ENCODE data around the gene PXDN.
"Not testable (repeated sequence)": the region's sequence is repeated elsewhere in the genome, so short reads cannot be mapped to it uniquely, and the experiment has no call there.

Gene PXDN

GRCh38 chr2:1767939-1768691, 23.8 kb upstream of the PXDN start:
- H3K9me3 ChIP-seq, result no peaks in the 10 kb centered on the region
- H3K4me3 ChIP-seq (ENCODE audit: low read depth in 1 of 2, low read length in 1 of 2), result no peak overlapping the region
- H3K4me1 ChIP-seq (ENCODE audit: control insufficient read depth in 1 of 2, insufficient read depth in 1 of 2, low read depth in 1 of 2, low read length in 1 of 2), result no peaks in the 10 kb centered on the region
- TF ChIP-seq CTCF (IDR thresholded peaks at IDR 0.05), result no peak
- H3K27ac ChIP-seq, result no peak overlapping the region
- no peaks in the 10 kb centered on the region for H3K36me3 ChIP-seq
- H3K27me3 ChIP-seq, result no peaks in the 10 kb centered on the region

GRCh38 chr2:1766851-1767811, 22.8 kb upstream of the PXDN start:
- Histone ChIP-seq H3K27me3 (no peaks in the 10 kb centered on the region), H3K4me1 (ENCODE audit: control insufficient read depth in 1 of 2, insufficient read depth in 1 of 2, low read depth in 1 of 2, low read length in 1 of 2) (no peaks in the 10 kb centered on the region), H3K4me3 (ENCODE audit: low read depth in 1 of 2, low read length in 1 of 2) (no peak overlapping the region), H3K36me3 (no peaks in the 10 kb centered on the region), H3K27ac (no peak overlapping the region), H3K9me3 (no peaks in the 10 kb centered on the region)
- TF ChIP-seq CTCF (IDR thresholded peaks at IDR 0.05), result no peak

- Histone ChIP-seq H3K27ac (no peak overlapping the region), H3K27me3 (no peaks in the 10 kb centered on the region), H3K36me3 (no peaks in the 10 kb centered on the region), H3K4me1 (ENCODE audit: control insufficient read depth in 1 of 2, insufficient read depth in 1 of 2, low read depth in 1 of 2, low read length in 1 of 2) (no peaks in the 10 kb centered on the region), H3K4me3 (ENCODE audit: low read depth in 1 of 2, low read length in 1 of 2) (no peak overlapping the region), H3K9me3 (no peaks in the 10 kb centered on the region)
- TF ChIP-seq CTCF (IDR thresholded peaks at IDR 0.05), result no peak
These were observed 22.1 kb upstream of the PXDN start for GRCh38 chr2:1766425-1766824.

GRCh38 chr2:1765201-1765600, 20.9 kb upstream of the PXDN start:
- H3K27ac ChIP-seq; H3K4me3 ChIP-seq (ENCODE audit: low read depth in 1 of 2, low read length in 1 of 2); H3K36me3 ChIP-seq; H3K27me3 ChIP-seq; H3K9me3 ChIP-seq; H3K4me1 ChIP-seq (ENCODE audit: control insufficient read depth in 1 of 2, insufficient read depth in 1 of 2, low read depth in 1 of 2, low read length in 1 of 2): not testable (repeated sequence)

GRCh38 chr2:1759611-1759930, 15.3 kb upstream of the PXDN start:
- Histone ChIP-seq H3K27ac (no peak overlapping the region), H3K36me3 (no peaks in the 10 kb centered on the region), H3K27me3 (no peaks in the 10 kb centered on the region), H3K4me3 (ENCODE audit: low read depth in 1 of 2, low read length in 1 of 2) (no peak overlapping the region), H3K9me3 (no peaks in the 10 kb centered on the region), H3K4me1 (ENCODE audit: control insufficient read depth in 1 of 2, insufficient read depth in 1 of 2, low read depth in 1 of 2, low read length in 1 of 2) (no peaks in the 10 kb centered on the region)
- no peak for TF ChIP-seq CTCF (IDR thresholded peaks at IDR 0.05)

Data from neutrophil (primary cell).